GM21723 (cell line): ENCODE results near the gene HCN2.

Experiments used
- ATAC-seq: cut with Tn5 transposase; IDR thresholded peaks from one replicate; pipeline ENCODE4 v1.9.1; 2021; ENCODE audit warnings: mild to moderate bottlenecking, moderate library complexity; ENCODE audit not compliant: unreplicated experiment

The HCN2 gene

GRCh38 chr19:650121-650520 lies 60.4 kb downstream of the HCN2 start:
- ATAC-seq, result no peak

- ATAC-seq, result no peak
Measured at GRCh38 chr19:651114-651818, 61.6 kb downstream of the HCN2 start.

GRCh38 chr19:651991-652390 lies 62.3 kb downstream of the HCN2 start:
- ATAC-seq, result no peak

- ATAC-seq, result no peak
Measured at GRCh38 chr19:652467-653389, 63.0 kb downstream of the HCN2 start.

GRCh38 chr19:653425-653824 lies 63.7 kb downstream of the HCN2 start:
- no peak for ATAC-seq

GRCh38 chr19:655691-656090 lies 66.0 kb downstream of the HCN2 start:
- no peak for ATAC-seq

- no peak for ATAC-seq
Measured at GRCh38 chr19:656751-657559, 67.3 kb downstream of the HCN2 start.

- no peak for ATAC-seq
Measured at GRCh38 chr19:657611-658010, 67.9 kb downstream of the HCN2 start.

- no peak for ATAC-seq
Measured at GRCh38 chr19:658059-658839, 68.6 kb downstream of the HCN2 start.

GRCh38 chr19:658916-659839 lies 69.5 kb downstream of the HCN2 start:
- ATAC-seq, result no peak

GRCh38 chr19:660793-661426 lies 71.2 kb downstream of the HCN2 start:
- no peak for ATAC-seq

GRCh38 chr19:661427-662196 lies 71.9 kb downstream of the HCN2 start:
- peak; percentile 31 for ATAC-seq

- no peak for ATAC-seq
Measured at GRCh38 chr19:662207-662961, 72.7 kb downstream of the HCN2 start.

GRCh38 chr19:662962-663681 lies 73.4 kb downstream of the HCN2 start, which contains the start of gene RNF126:
TSS of gene RNF126 (minus strand) at chr19:663214. CDS start at chr19:663121, 93 bp downstream.
- peak; percentile 40 for ATAC-seq

- no peak for ATAC-seq
Measured at GRCh38 chr19:663682-664117, 74.0 kb downstream of the HCN2 start.

- no peak for ATAC-seq
Measured at GRCh38 chr19:664913-665443, 75.3 kb downstream of the HCN2 start.
